IMR-90 (cell line): ENCODE data around the gene OSBPL3. TPM values are rescaled to one million over a fixed set of nuclear protein-coding genes. Genes with fewer than 3 reads are reported as not detected.

Experiments
- ATAC-seq: fragments of 200-7000 bp; cut with Tn5 transposase; 2 replicates; pipeline ENCODE4 v1.9.1; 2020; ENCODE audit warnings: low read depth, mild to moderate bottlenecking, moderate library complexity
- BruUV-seq: library from RNA; stranded (reverse); fragments of 400-500 nt; replicated peaks from 2 replicates; lab custom pipeline; 2021; lab: Mats Ljungman, UMichigan
- CTCF ChIA-PET: fragments of 300-600 bp; formaldehyde crosslinking; extraction: SDS; loops from one replicate; lab custom pipeline; 2021; ENCODE audit warnings: antibody characterized with exemption; lab: Yijun Ruan, JAX
- POLR2A ChIA-PET: fragments of 300-600 bp; sonication (Branson Sonifier 250); formaldehyde crosslinking; loops from one replicate; lab custom pipeline; 2022; ENCODE audit warnings: antibody characterized with exemption; ENCODE audit not compliant: unreplicated experiment; lab: Charles Lee
- DNase-seq: peaks from one replicate; pipeline ENCODE4 v3.0.0; 2013
- H2AFZ ChIP-seq: replicated peaks from 2 replicates; pipeline ENCODE3; 2013; ENCODE audit warnings: low read length, mild to moderate bottlenecking; ENCODE audit not compliant: poor library complexity
- H2AK5ac ChIP-seq: 2 replicates; pipeline ENCODE4 v1.6.1; 2013; ENCODE audit warnings: low read depth, low read length, inconsistent platforms
- H2AK9ac ChIP-seq: replicated peaks from 2 replicates; pipeline ENCODE3; 2013; ENCODE audit warnings: mild to moderate bottlenecking, low read depth, low read length, moderate library complexity; ENCODE audit not compliant: poor library complexity
- H2BK120ac ChIP-seq: 2 replicates; pipeline ENCODE4 v1.6.1; 2013; ENCODE audit warnings: low read depth, low read length, inconsistent platforms
- H2BK15ac ChIP-seq: 3 replicates; pipeline ENCODE4 v1.6.1; 2013; ENCODE audit warnings: low read depth, low read length, inconsistent platforms
- H2BK20ac ChIP-seq: 2 replicates; pipeline ENCODE4 v1.6.1; 2013; ENCODE audit warnings: low read depth, mild to moderate bottlenecking, inconsistent platforms, low read length, moderate library complexity
- H2BK5ac ChIP-seq: 2 replicates; pipeline ENCODE4 v1.6.1; 2013; ENCODE audit warnings: mild to moderate bottlenecking, low read depth, low read length, inconsistent platforms; ENCODE audit not compliant: poor library complexity, severe bottlenecking
- H3K14ac ChIP-seq: replicated peaks from 2 replicates; pipeline ENCODE4 v1.6.1; 2013; ENCODE audit warnings: low read depth, low read length, inconsistent platforms
- H3K18ac ChIP-seq: 2 replicates; pipeline ENCODE4 v1.6.1; 2013; ENCODE audit warnings: low read depth, low read length, control low read depth
- H3K23ac ChIP-seq: 2 replicates; pipeline ENCODE4 v1.6.1; 2013; ENCODE audit warnings: low read depth, low read length, inconsistent platforms
- H3K27ac ChIP-seq: 2 replicates; pipeline ENCODE4 v1.5.1; 2013; ENCODE audit warnings: mild to moderate bottlenecking, control low read depth, low read length; ENCODE audit not compliant: insufficient read depth
- H3K27me3 ChIP-seq: 2 replicates; pipeline ENCODE4 v1.6.1; 2013; ENCODE audit warnings: low read length; ENCODE audit not compliant: control insufficient read depth, insufficient read depth
- H3K36me3 ChIP-seq: 2 replicates; pipeline ENCODE4 v1.6.1; 2013; ENCODE audit warnings: low read length, mixed read lengths; ENCODE audit not compliant: control insufficient read depth, insufficient read depth
- H3K4ac ChIP-seq: 2 replicates; pipeline ENCODE4 v1.6.1; 2013; ENCODE audit warnings: low read depth, low read length, inconsistent platforms
- H3K4me1 ChIP-seq: 2 replicates; pipeline ENCODE4 v1.6.1; 2013; ENCODE audit warnings: low read length, mixed read lengths; ENCODE audit not compliant: control insufficient read depth, insufficient read depth
- H3K4me2 ChIP-seq: 2 replicates; pipeline ENCODE4 v1.6.1; 2013; ENCODE audit warnings: low read depth, mild to moderate bottlenecking, control low read depth, low read length, moderate library complexity
- H3K4me3 ChIP-seq: 2 replicates; pipeline ENCODE4 v1.5.1; 2013; ENCODE audit warnings: low read depth, mild to moderate bottlenecking, control low read depth, low read length, moderate library complexity; ENCODE audit not compliant: insufficient read depth
- H3K56ac ChIP-seq: 2 replicates; pipeline ENCODE4 v1.6.1; 2013; ENCODE audit warnings: low read length, inconsistent platforms; ENCODE audit not compliant: insufficient read depth; ENCODE audit errors: extremely low read depth
- H3K79me1 ChIP-seq, 2 experiments: 2 replicates each; pipeline ENCODE4 v1.6.1; 2013; ENCODE audit warnings: low read length in 2 of 2, inconsistent platforms in 1 of 2, low read depth in 1 of 2
- H3K9ac ChIP-seq: 2 replicates; pipeline ENCODE4 v1.6.1; 2013; ENCODE audit warnings: low read depth, low read length, control low read depth
- H3K9me1 ChIP-seq: 2 replicates; pipeline ENCODE4 v1.6.1; 2013; ENCODE audit warnings: low read length, inconsistent platforms; ENCODE audit not compliant: insufficient read depth
- H3K9me3 ChIP-seq: 2 replicates; pipeline ENCODE4 v1.6.1; 2013; ENCODE audit warnings: low read length; ENCODE audit not compliant: control insufficient read depth, insufficient read depth
- H4K20me1 ChIP-seq: 2 replicates; pipeline ENCODE4 v1.6.1; 2013; ENCODE audit warnings: low read length, inconsistent platforms; ENCODE audit not compliant: insufficient read depth
- H4K5ac ChIP-seq: 2 replicates; pipeline ENCODE4 v1.6.1; 2013; ENCODE audit warnings: mild to moderate bottlenecking, low read depth, low read length, control low read depth
- H4K8ac ChIP-seq, 2 experiments: 2 replicates each; pipeline ENCODE4 v1.6.1; 2013; ENCODE audit warnings: low read depth in 2 of 2, low read length in 2 of 2, control low read depth in 1 of 2, inconsistent platforms in 1 of 2
- H4K91ac ChIP-seq: 2 replicates; pipeline ENCODE4 v1.6.1; 2013; ENCODE audit warnings: low read depth, low read length, inconsistent platforms; ENCODE audit not compliant: insufficient read depth
- FOS ChIP-seq: fragments of 150-350 bp; IDR thresholded peaks from 2 replicates; pipeline ENCODE4 v1.6.1; 2016; ENCODE audit warnings: low read depth, low read length
- NFE2L2 ChIP-seq: fragments of 150-350 bp; IDR thresholded peaks from 2 replicates; pipeline ENCODE4 v1.6.1; 2016; ENCODE audit warnings: low read depth, mild to moderate bottlenecking, low read length
- WGBS, 2 experiments: methylation state at CpG; one replicate each; pipeline versions ENCODE4 v1.1.5 to v1.1.7; 2013; ENCODE audit warnings: missing lambda C conversion rate in 2 of 2; ENCODE audit not compliant: insufficient read length in 1 of 2; ENCODE audit errors: extremely low coverage in 2 of 2; 5-methylcytosine and 5-hydroxymethylcytosine counted together
- dilution Hi-C: fragments of 300-500 bp; cut with HindIII; formaldehyde crosslinking; loops from one replicate; pipeline ENCODE4 v1.14.3; 2018; ENCODE audit warnings: low sequenced_read_pairs; ENCODE audit not compliant: unreplicated experiment
- in situ Hi-C: fragments of 300-500 bp; cut with MboI; formaldehyde crosslinking; loops from 3 replicates; pipeline ENCODE4 v1.14.3; 2019; ENCODE audit warnings: low sequenced_read_pairs, inconsistent platforms, mixed read lengths
- intact Hi-C: fragments of 100-400 bp; cut with micrococcal nuclease; formaldehyde crosslinking; loops from 2 replicates; pipeline ENCODE4 v1.10.0; 2022
- polyA plus RNA-seq, 3 experiments: library from polyadenylated mRNA; depleted of rRNA; stranded (reverse); fragments of >200 nt; gene quantifications; 2 replicates each; pipeline ENCODE4 v1.2.3, GENCODE V29; 2012; ENCODE audit warnings: low replicate concordance in 1 of 3
- total RNA-seq: library from RNA; depleted of rRNA; stranded (reverse); fragments of >200 nt; gene quantifications from 2 replicates; pipeline ENCODE4 v1.2.3, GENCODE V29; 2012
- TF ChIP-seq, protein P1 (sequence below): conservative IDR thresholded peaks from 2 replicates; pipeline ENCODE4 v1.5.1; 2012; ENCODE audit warnings: mild to moderate bottlenecking, low read depth, low read length, improper control_type of control experiment

Gene OSBPL3
- total and polyA plus RNA-seq, 2 of the 4 experiments (the other 2 are of a cell fraction) = 18.0 to 29.9 TPM

DNA sequence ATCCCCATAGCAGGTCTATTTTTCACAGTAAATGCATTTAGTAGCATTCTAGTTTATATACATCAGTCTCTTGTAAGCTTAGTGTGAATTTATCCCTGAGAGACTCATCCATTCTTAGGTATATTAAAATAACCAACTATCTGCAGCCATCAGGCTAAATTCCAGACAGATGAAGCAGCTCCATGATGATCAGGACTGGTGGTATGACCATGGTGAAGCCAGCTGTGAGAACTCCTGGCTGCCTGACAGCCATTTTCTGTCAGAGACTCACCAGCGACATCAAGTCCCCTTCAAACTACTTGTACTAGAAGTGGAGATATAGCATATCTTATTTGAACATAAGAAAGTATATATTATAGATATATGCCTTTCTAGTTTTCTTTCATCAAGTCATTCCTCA, 152.4 kb downstream of the OSBPL3 start:
- ATAC-seq = peak; percentile 59
- Histone ChIP-seq H3K4me2 (no peak overlapping the region), H3K4ac (peak overlapping the region; percentile 73; the same call in 1 of the 2 replicates), H3K27me3 (no peaks in the 10 kb centered on the region), H3K79me1 (peaks cover 0 to 53% of the 10 kb centered on the region in 2 experiments; a peak in 2 of 4 replicates), H4K20me1 (no peaks in the 10 kb centered on the region), H2AK5ac (peak overlapping the region; percentile 74; the same call in 1 of the 2 replicates), H4K8ac (peak overlapping the region in 1 of 2 experiments; percentile 41; a peak in 1 of 4 replicates), H2AK9ac (no peak overlapping the region), H4K91ac (no peak overlapping the region), H3K9me3 (no peaks in the 10 kb centered on the region), H3K23ac (no peak overlapping the region), H3K4me3 (no peak overlapping the region), H3K9me1 (peaks cover 33% of the 10 kb centered on the region), H4K5ac (no peak overlapping the region), H3K27ac (no peak overlapping the region), H2AFZ (no peak overlapping the region), H3K4me1 (peaks cover 24% of the 10 kb centered on the region), H3K56ac (no peak overlapping the region), H3K14ac (peak overlapping the region; percentile 54; the same call in 1 of the 2 replicates), H3K36me3 (peaks cover 5% of the 10 kb centered on the region; the same call in 1 of the 2 replicates), H3K9ac (no peak overlapping the region), H2BK5ac (peak overlapping the region; percentile 74), H2BK120ac (peak overlapping the region; percentile 59; the same call in 1 of the 2 replicates), H3K18ac (no peak overlapping the region; the same call in 1 of the 2 replicates), H2BK15ac (peak overlapping the region; percentile 8; the same call in 1 of the 3 replicates), H2BK20ac (peak overlapping the region; percentile 60; the same call in 1 of the 2 replicates)
- dilution Hi-C loops (no loop called here), in situ Hi-C loops (no loop called here), intact Hi-C loops (no loop called here)
- CTCF ChIA-PET = interaction anchor here (1.2 kb wide), 1 partner anchor 266 kb away, joined by 4 read pairs; no protein-coding TSS in a partner anchor
- TF ChIP-seq, protein P1, sequence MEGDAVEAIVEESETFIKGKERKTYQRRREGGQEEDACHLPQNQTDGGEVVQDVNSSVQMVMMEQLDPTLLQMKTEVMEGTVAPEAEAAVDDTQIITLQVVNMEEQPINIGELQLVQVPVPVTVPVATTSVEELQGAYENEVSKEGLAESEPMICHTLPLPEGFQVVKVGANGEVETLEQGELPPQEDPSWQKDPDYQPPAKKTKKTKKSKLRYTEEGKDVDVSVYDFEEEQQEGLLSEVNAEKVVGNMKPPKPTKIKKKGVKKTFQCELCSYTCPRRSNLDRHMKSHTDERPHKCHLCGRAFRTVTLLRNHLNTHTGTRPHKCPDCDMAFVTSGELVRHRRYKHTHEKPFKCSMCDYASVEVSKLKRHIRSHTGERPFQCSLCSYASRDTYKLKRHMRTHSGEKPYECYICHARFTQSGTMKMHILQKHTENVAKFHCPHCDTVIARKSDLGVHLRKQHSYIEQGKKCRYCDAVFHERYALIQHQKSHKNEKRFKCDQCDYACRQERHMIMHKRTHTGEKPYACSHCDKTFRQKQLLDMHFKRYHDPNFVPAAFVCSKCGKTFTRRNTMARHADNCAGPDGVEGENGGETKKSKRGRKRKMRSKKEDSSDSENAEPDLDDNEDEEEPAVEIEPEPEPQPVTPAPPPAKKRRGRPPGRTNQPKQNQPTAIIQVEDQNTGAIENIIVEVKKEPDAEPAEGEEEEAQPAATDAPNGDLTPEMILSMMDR = no peak
- TF ChIP-seq FOS = 0 out of 2 replicates have a peak, but pooled peaks have one; percentile 2
- TF ChIP-seq NFE2L2 = no peak
- WGBS, 2 experiments = no CpG with 5 or more reads among the region's 1 CpG
- DNase-seq = peak; percentile 87
- BruUV-seq = no TSS peak
- POLR2A ChIA-PET = no interaction called here
